ENCODE results near the gene NCOA3. TPM values are rescaled to one million over a fixed set of nuclear protein-coding genes. Genes with fewer than 3 reads are reported as not detected.

The NCOA3 gene
- total RNA-seq, 3 donors from 2014 or later = 22.8 to 28.8 (median 24.7) TPM

- Histone ChIP-seq H3K9me3 (no peaks in the 10 kb centered on the region), H3K4me1 (ENCODE audit: low read depth) (no peaks in the 10 kb centered on the region), H3K4me3 (no peak overlapping the region), H3K36me3 (ENCODE audit: low read depth) (no peaks in the 10 kb centered on the region)
- intact Hi-C loops (cut with DNase I, micrococcal nuclease) = loop anchor here in 1 of 2 donors (5.0 to 10.0 kb wide), 2 partner anchors 121 to 958 kb away; partner anchors contain the start of gene SULF2
- DNase-seq (no peak), ATAC-seq (peak; percentile 53)
- TF ChIP-seq CTCF (IDR thresholded peaks at IDR 0.05) = no peak
These were observed 162.4 kb downstream of the NCOA3 start for GRCh38 chr20:47664068-47664437.

- TF ChIP-seq CTCF (IDR thresholded peaks at IDR 0.05) = no peak
- intact Hi-C loops (cut with DNase I, micrococcal nuclease) = loop anchor here in 1 of 2 donors (5.0 to 10.0 kb wide), 2 partner anchors 120 to 958 kb away; partner anchors contain the start of gene SULF2
- no peaks in the 10 kb centered on the region for H3K9me3 ChIP-seq
- ATAC-seq (no peak), DNase-seq (no peak)
- H3K4me1 ChIP-seq (ENCODE audit: low read depth) = no peaks in the 10 kb centered on the region
- H3K4me3 ChIP-seq = no peak overlapping the region
- H3K36me3 ChIP-seq (ENCODE audit: low read depth) = no peaks in the 10 kb centered on the region
These were observed 163.1 kb downstream of the NCOA3 start for GRCh38 chr20:47664744-47665143.

GRCh38 chr20:47665221-47665991 lies 163.7 kb downstream of the NCOA3 start:
- no peak for ATAC-seq
- Histone ChIP-seq H3K4me3 (no peak overlapping the region), H3K36me3 (ENCODE audit: low read depth) (no peaks in the 10 kb centered on the region), H3K9me3 (no peaks in the 10 kb centered on the region), H3K4me1 (ENCODE audit: low read depth) (no peaks in the 10 kb centered on the region)
- intact Hi-C loops (cut with DNase I, micrococcal nuclease) = loop anchor here in 1 of 2 donors (10.0 kb wide), 1 partner anchor 119 kb away; the partner anchor contains the start of gene SULF2
- DNase-seq = no peak
- no peak for TF ChIP-seq CTCF (IDR thresholded peaks at IDR 0.05)

GRCh38 chr20:47666304-47666703 lies 164.6 kb downstream of the NCOA3 start:
- Histone ChIP-seq H3K9me3 (no peaks in the 10 kb centered on the region), H3K4me3 (no peak overlapping the region), H3K4me1 (ENCODE audit: low read depth) (no peaks in the 10 kb centered on the region), H3K36me3 (ENCODE audit: low read depth) (no peaks in the 10 kb centered on the region)
- intact Hi-C loops (cut with DNase I, micrococcal nuclease) = loop anchor here in 1 of 2 donors (10.0 kb wide), 1 partner anchor 118 kb away; the partner anchor contains the start of gene SULF2
- ATAC-seq = no peak
- no peak for DNase-seq
- no peak for TF ChIP-seq CTCF (IDR thresholded peaks at IDR 0.05)

- no peaks in the 10 kb centered on the region for H3K4me1 ChIP-seq (ENCODE audit: low read depth)
- intact Hi-C loops (cut with DNase I, micrococcal nuclease) = loop anchor here in 1 of 2 donors (10.0 kb wide), 1 partner anchor 118 kb away; the partner anchor contains the start of gene SULF2
- no peaks in the 10 kb centered on the region for H3K9me3 ChIP-seq
- H3K36me3 ChIP-seq (ENCODE audit: low read depth) = no peaks in the 10 kb centered on the region
- no peak overlapping the region for H3K4me3 ChIP-seq
- no peak for TF ChIP-seq CTCF (IDR thresholded peaks at IDR 0.05)
- ATAC-seq = no peak
- no peak for DNase-seq
These were observed 165.4 kb downstream of the NCOA3 start for GRCh38 chr20:47667086-47667485.

Data from mucosa of descending colon (tissue), 3 donors.